ENCODE results near the gene GPX6. TPM values are rescaled to one million over a fixed set of nuclear protein-coding genes. Genes with fewer than 3 reads are reported as not detected.

The GPX6 gene
- total and polyA plus RNA-seq, 4 experiments from 2014 or later, result not detected

DNA sequence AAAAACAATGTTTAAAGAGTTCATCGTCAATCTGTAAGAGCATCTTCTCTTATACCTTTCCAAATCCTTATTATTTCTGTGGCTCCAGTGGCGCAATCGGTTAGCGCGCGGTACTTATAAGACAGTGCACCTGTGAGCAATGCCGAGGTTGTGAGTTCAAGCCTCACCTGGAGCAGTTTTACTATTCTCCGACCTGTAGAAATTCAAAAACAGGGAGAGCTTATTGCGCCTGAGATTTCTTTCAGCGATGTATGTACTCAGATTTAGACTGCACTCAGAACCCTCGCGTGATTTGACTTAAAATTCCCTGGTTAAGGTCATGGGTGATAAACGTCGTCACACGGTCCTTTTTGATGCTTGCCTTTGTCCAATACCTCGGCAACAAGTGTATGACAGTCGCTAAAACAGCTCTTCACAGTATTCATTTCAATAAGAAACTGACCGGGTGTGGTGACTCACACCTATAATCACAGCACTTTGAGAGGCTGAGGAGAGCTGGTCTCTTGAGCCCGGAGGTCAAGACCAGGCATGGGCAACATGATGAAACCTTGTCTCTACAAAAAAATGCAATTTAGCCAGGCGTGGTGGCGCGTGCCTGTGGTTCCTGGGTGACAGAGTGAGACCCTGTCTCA is 22.0 kb upstream of the GPX6 start:
- H3K9me3 Mint-ChIP-seq, result peaks cover 2 to 18% (median 13%) of the 10 kb centered on the region in 8 donors
- H3K4me3 ChIP-seq (ENCODE audit: low read length in 2 of 2), result no peak overlapping the region
- H3K27me3 Mint-ChIP-seq, result peaks cover 32 to 34% of the 10 kb centered on the region in 2 donors
- DNase-seq, result peak in 4 of 5 donors; percentile 19 to 54 (median 34)
- H3K27ac Mint-ChIP-seq, result peak overlapping the region in 1 of 7 donors; percentile 86
- ChIA-PET POLR2A (ENCODE audit: partially characterized antibody) (no interaction called here), CTCF (ENCODE audit: partially characterized antibody) (no interaction called here)
- peaks cover 3% of the 10 kb centered on the region for H3K4me1 ChIP-seq (ENCODE audit: insufficient read depth, low read length)
- no peaks in the 10 kb centered on the region for H3K36me3 ChIP-seq (ENCODE audit: insufficient read depth, low read length)
- no peak overlapping the region for H3K27ac ChIP-seq (ENCODE audit: low read depth, low read length)
- intact Hi-C loops (cut with micrococcal nuclease), result no loop called here
- no peaks in the 10 kb centered on the region for H3K27me3 ChIP-seq (ENCODE audit: insufficient read depth, low read length)
- peaks cover 0 to 1% of the 10 kb centered on the region in 2 donors for H3K36me3 Mint-ChIP-seq
- peaks cover 8 to 25% (median 19%) of the 10 kb centered on the region in 4 donors for H3K4me1 Mint-ChIP-seq
- peak overlapping the region; percentile 33 to 83 (median 74) for H3K4me3 Mint-ChIP-seq
- no peaks in the 10 kb centered on the region for H3K9me3 ChIP-seq (ENCODE audit: control insufficient read depth in 1 of 2, low read length in 2 of 2)

DNA sequence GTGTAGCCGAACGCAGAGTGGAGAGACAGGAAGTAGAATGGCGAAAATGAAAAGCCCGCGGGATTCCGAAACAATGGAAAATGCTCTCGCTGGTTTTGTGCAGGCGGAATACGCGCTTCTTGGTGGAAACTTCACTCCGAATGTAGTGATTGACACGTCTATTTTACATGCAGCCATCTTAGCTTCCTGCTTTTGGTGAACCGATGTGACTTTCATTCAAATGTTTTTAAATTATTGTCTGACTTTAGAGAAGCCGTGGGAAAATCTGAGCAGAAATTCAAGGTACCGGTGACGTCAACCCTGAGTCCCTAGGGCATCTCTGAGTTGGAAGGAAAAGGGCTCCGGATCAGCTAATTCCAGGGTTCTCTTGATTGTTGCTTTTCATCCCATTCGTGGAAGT is 21.5 kb upstream of the GPX6 start:
- Histone ChIP-seq H3K4me3 (ENCODE audit: low read length in 2 of 2) (no peak overlapping the region), H3K9me3 (ENCODE audit: control insufficient read depth in 1 of 2, low read length in 2 of 2) (no peaks in the 10 kb centered on the region), H3K27me3 (ENCODE audit: insufficient read depth, low read length) (no peaks in the 10 kb centered on the region), H3K36me3 (ENCODE audit: insufficient read depth, low read length) (no peaks in the 10 kb centered on the region), H3K27ac (ENCODE audit: low read depth, low read length) (no peak overlapping the region), H3K4me1 (ENCODE audit: insufficient read depth, low read length) (no peaks in the 10 kb centered on the region)
- H3K4me1 Mint-ChIP-seq, result peaks cover 5 to 21% (median 16%) of the 10 kb centered on the region in 4 donors
- peaks cover 29 to 35% of the 10 kb centered on the region in 2 donors for H3K27me3 Mint-ChIP-seq
- CTCF ChIA-PET (ENCODE audit: partially characterized antibody), result no interaction called here
- H3K9me3 Mint-ChIP-seq, result peaks cover 2 to 15% (median 10%) of the 10 kb centered on the region in 8 donors
- H3K4me3 Mint-ChIP-seq, result peak overlapping the region; percentile 33 to 83 (median 74)
- intact Hi-C loops (cut with micrococcal nuclease), result no loop called here
- H3K27ac Mint-ChIP-seq, result peak overlapping the region in 2 of 7 donors; percentile 52 to 86
- H3K36me3 Mint-ChIP-seq, result no peaks in the 10 kb centered on the region
- DNase-seq, result peak in 2 of 5 donors; percentile 3 to 26
- POLR2A ChIA-PET (ENCODE audit: partially characterized antibody), result no interaction called here

DNA sequence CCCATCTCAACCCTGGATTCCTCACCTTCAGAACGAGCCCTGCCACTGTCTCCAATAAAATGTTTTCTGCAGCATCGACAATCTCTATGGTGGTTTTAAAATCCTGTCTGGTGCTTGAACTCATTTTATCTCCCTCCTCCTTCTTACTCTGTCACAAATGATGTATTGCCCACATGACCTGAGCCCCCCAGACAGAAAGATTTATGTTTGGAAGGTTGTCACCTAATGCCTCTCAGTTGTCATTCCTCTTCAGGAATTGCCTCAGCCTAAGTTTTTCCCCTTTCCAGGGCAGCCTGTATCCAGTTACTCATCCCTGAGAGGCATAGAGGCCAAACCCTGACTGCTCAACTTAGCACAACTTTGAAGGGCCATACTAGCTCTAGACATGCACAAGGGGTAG is 19.3 kb upstream of the GPX6 start:
- ChIA-PET CTCF (ENCODE audit: partially characterized antibody) (no interaction called here), POLR2A (ENCODE audit: partially characterized antibody) (no interaction called here)
- Mint-ChIP-seq H3K9me3 (peaks cover 0 to 3% (median 0%) of the 10 kb centered on the region in 8 donors), H3K4me3 (no peak overlapping the region), H3K27me3 (peaks cover 26 to 41% of the 10 kb centered on the region in 2 donors), H3K36me3 (no peaks in the 10 kb centered on the region), H3K4me1 (peaks cover 5 to 16% (median 13%) of the 10 kb centered on the region in 4 donors), H3K27ac (peak overlapping the region in 1 of 7 donors; percentile 18)
- intact Hi-C loops (cut with micrococcal nuclease), result no loop called here
- H3K4me1 ChIP-seq (ENCODE audit: insufficient read depth, low read length), result no peaks in the 10 kb centered on the region
- no peaks in the 10 kb centered on the region for H3K36me3 ChIP-seq (ENCODE audit: insufficient read depth, low read length)
- H3K27me3 ChIP-seq (ENCODE audit: insufficient read depth, low read length), result no peaks in the 10 kb centered on the region
- no peaks in the 10 kb centered on the region for H3K9me3 ChIP-seq (ENCODE audit: control insufficient read depth in 1 of 2, low read length in 2 of 2)
- H3K27ac ChIP-seq (ENCODE audit: low read depth, low read length), result no peak overlapping the region
- DNase-seq, result no peak
- H3K4me3 ChIP-seq (ENCODE audit: low read length in 2 of 2), result no peak overlapping the region

DNA sequence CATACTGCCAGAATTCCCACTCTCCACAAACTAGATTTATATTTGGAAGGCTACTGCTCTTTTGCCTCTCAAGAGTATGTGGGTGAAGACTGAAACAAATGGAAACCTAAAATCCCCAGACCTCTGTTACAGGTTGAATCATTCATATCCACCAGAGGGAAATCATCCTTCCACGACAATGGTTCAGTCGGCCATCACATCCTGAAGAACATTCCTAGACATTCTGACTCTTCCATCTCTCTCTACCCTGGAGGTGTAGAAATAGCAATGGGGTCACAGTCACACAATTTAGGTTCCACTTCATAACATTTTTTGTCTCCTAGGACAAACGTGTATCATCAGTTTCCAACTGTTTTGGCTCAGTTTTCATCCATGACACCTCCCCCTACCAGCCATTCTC is 18.7 kb upstream of the GPX6 start:
- ChIA-PET CTCF (ENCODE audit: partially characterized antibody) (no interaction called here), POLR2A (ENCODE audit: partially characterized antibody) (no interaction called here)
- Histone ChIP-seq H3K27ac (ENCODE audit: low read depth, low read length) (no peak overlapping the region), H3K4me3 (ENCODE audit: low read length in 2 of 2) (no peak overlapping the region), H3K27me3 (ENCODE audit: insufficient read depth, low read length) (no peaks in the 10 kb centered on the region), H3K36me3 (ENCODE audit: insufficient read depth, low read length) (no peaks in the 10 kb centered on the region), H3K4me1 (ENCODE audit: insufficient read depth, low read length) (no peaks in the 10 kb centered on the region), H3K9me3 (ENCODE audit: control insufficient read depth in 1 of 2, low read length in 2 of 2) (no peaks in the 10 kb centered on the region)
- intact Hi-C loops (cut with micrococcal nuclease), result no loop called here
- peaks cover 5 to 16% (median 13%) of the 10 kb centered on the region in 4 donors for H3K4me1 Mint-ChIP-seq
- DNase-seq, result no peak
- no peaks in the 10 kb centered on the region for H3K36me3 Mint-ChIP-seq
- no peak overlapping the region for H3K4me3 Mint-ChIP-seq
- H3K27me3 Mint-ChIP-seq, result peaks cover 25 to 41% of the 10 kb centered on the region in 2 donors
- peaks cover 0 to 3% (median 0%) of the 10 kb centered on the region in 8 donors for H3K9me3 Mint-ChIP-seq
- no peak overlapping the region for H3K27ac Mint-ChIP-seq

DNA sequence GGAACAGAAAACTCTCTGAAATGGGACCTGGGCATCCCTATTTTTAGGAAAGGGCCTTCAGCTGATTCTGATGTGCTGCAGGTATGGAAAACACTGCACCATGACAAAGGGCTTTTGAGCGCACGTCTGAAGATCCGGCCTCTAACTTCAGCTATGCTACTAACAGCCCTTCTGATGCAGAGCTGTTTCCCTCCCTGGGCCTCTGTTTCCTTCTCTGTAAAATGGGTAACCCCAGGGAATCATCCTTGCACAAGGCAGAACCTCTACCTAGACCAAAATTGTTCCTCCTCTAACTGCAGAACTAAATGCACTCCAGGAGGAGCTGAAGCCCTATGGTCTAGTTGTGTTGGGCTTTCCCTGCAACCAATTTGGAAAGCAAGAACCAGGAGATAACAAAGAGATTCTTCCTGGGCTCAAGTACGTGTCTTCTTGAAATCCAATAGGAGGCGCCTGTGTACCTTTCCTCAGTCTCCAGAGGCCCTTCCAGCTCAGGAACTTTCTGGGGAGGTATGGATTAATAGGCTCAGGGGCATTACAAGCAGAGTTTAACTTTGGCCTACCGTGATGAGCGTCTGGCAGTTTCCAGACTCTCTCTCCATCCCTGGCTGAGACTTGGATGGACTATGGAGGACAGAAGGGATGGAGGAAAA is 16.0 kb upstream of the GPX6 start:
- H3K4me3 ChIP-seq (ENCODE audit: low read length in 2 of 2), result no peak overlapping the region
- no peaks in the 10 kb centered on the region for H3K36me3 ChIP-seq (ENCODE audit: insufficient read depth, low read length)
- no peaks in the 10 kb centered on the region for H3K36me3 Mint-ChIP-seq
- POLR2A ChIA-PET (ENCODE audit: partially characterized antibody), result no interaction called here
- H3K4me3 Mint-ChIP-seq, result no peak overlapping the region
- no peak for DNase-seq
- CTCF ChIA-PET (ENCODE audit: partially characterized antibody), result no interaction called here
- no peaks in the 10 kb centered on the region for H3K4me1 ChIP-seq (ENCODE audit: insufficient read depth, low read length)
- no peaks in the 10 kb centered on the region for H3K27me3 ChIP-seq (ENCODE audit: insufficient read depth, low read length)
- no peaks in the 10 kb centered on the region for H3K9me3 Mint-ChIP-seq
- H3K27me3 Mint-ChIP-seq, result peaks cover 16 to 37% of the 10 kb centered on the region in 2 donors
- H3K9me3 ChIP-seq (ENCODE audit: control insufficient read depth in 1 of 2, low read length in 2 of 2), result no peaks in the 10 kb centered on the region
- H3K27ac ChIP-seq (ENCODE audit: low read depth, low read length), result no peak overlapping the region
- intact Hi-C loops (cut with micrococcal nuclease), result no loop called here
- no peak overlapping the region for H3K27ac Mint-ChIP-seq
- H3K4me1 Mint-ChIP-seq, result peaks cover 0 to 2% (median 0%) of the 10 kb centered on the region in 4 donors

DNA sequence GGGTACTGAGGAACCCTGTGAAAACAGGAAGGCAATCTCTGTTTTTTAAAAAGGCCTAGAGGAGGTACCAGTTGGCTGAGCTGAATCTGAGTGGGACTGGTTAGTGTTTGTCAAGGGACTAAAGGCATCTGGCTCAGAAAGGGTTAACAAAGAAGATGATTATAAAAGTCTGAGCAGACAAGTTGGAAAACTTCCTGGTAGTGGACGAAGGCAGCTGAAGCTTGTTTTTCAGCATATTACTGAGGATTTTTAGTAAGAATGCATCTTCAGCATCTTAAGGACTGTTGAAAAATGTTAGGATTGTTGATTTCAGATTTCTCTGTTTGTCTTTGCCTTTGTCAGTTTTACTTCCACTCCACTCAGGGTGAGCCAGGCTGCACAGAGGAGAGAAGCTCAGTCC is 15.2 kb upstream of the GPX6 start:
- Mint-ChIP-seq H3K4me1 (peaks cover 0 to 5% (median 3%) of the 10 kb centered on the region in 4 donors), H3K9me3 (no peaks in the 10 kb centered on the region), H3K27ac (no peak overlapping the region), H3K36me3 (no peaks in the 10 kb centered on the region), H3K27me3 (peaks cover 20 to 40% of the 10 kb centered on the region in 2 donors), H3K4me3 (no peak overlapping the region)
- CTCF ChIA-PET (ENCODE audit: partially characterized antibody), result no interaction called here
- Histone ChIP-seq H3K36me3 (ENCODE audit: insufficient read depth, low read length) (no peaks in the 10 kb centered on the region), H3K27ac (ENCODE audit: low read depth, low read length) (no peak overlapping the region), H3K27me3 (ENCODE audit: insufficient read depth, low read length) (no peaks in the 10 kb centered on the region), H3K4me1 (ENCODE audit: insufficient read depth, low read length) (peaks cover 4% of the 10 kb centered on the region), H3K9me3 (ENCODE audit: control insufficient read depth in 1 of 2, low read length in 2 of 2) (no peaks in the 10 kb centered on the region), H3K4me3 (ENCODE audit: low read length in 2 of 2) (no peak overlapping the region)
- no peak for DNase-seq
- POLR2A ChIA-PET (ENCODE audit: partially characterized antibody), result no interaction called here
- intact Hi-C loops (cut with micrococcal nuclease), result no loop called here

DNA sequence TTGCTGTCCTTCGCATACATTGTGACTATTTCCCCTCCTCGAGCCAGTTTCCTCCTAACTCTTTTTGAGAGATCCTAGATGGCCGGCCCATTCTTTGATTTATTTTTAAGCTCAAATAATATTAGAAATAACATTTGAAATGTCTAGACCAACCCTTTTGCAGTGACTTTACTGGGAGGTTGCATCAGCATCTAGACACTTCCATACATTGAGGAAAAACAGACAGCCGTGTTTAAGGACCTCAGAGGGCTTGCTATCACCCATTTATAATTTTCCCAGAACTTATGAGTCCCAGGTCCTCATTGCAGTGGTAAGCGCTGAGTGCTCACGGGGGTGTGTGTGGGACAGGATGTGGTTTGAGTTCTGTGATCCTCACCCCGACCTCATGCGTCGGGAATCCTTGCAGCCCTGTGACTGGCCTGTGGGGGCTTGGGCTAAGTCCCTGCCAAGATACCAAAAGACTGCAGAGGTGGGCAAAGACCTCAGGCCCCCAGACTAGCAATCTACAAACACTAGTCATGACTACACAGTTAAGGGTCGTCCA is 10.0 kb upstream of the GPX6 start, which contains the start of gene GPX5:
GPX5 (plus strand) TSS at position 386 of the 544 bp plus-strand sequence; CDS start at position 519, 133 bp downstream.
- Histone ChIP-seq H3K36me3 (ENCODE audit: insufficient read depth, low read length) (no peaks in the 10 kb centered on the region), H3K27ac (ENCODE audit: low read depth, low read length) (no peak within 1 kb of the TSS), H3K27me3 (ENCODE audit: insufficient read depth, low read length) (no peaks in the 10 kb centered on the region), H3K4me3 (ENCODE audit: low read length in 2 of 2) (no peak within 1 kb of the TSS), H3K4me1 (ENCODE audit: insufficient read depth, low read length) (peaks cover 26% of the 10 kb centered on the region), H3K9me3 (ENCODE audit: control insufficient read depth in 1 of 2, low read length in 2 of 2) (no peaks in the 10 kb centered on the region)
- Mint-ChIP-seq H3K27ac (no peak within 1 kb of the TSS), H3K4me1 (peaks cover 15 to 29% (median 24%) of the 10 kb centered on the region in 4 donors), H3K9me3 (no peaks in the 10 kb centered on the region), H3K4me3 (peak within 1 kb of the TSS in 2 of 8 donors; percentile 3 to 7), H3K36me3 (no peaks in the 10 kb centered on the region), H3K27me3 (peaks cover 19 to 28% of the 10 kb centered on the region in 2 donors)
- ChIA-PET POLR2A (ENCODE audit: partially characterized antibody) (no interaction called here), CTCF (ENCODE audit: partially characterized antibody) (no interaction called here)
- DNase-seq, result peak in 3 of 5 donors; percentile 13 to 47 (median 22)
- intact Hi-C loops (cut with micrococcal nuclease), result no loop called here
